ENCODE measurements around the gene RNPEPL1. TPM values are rescaled to one million over a fixed set of nuclear protein-coding genes. Genes with fewer than 3 reads are reported as not detected.

RNPEPL1 gene
- total RNA-seq, 1 experiment from 2014 or later, result 21.7 TPM

- no peak for DNase-seq (ENCODE audit: extremely low read depth, low read depth)
Measured at GRCh38 chr2:240622531-240623235, 54.4 kb downstream of the RNPEPL1 start.

GRCh38 chr2:240623531-240624010 is 55.3 kb downstream of the RNPEPL1 start:
- no peak for DNase-seq (ENCODE audit: extremely low read depth, low read depth)

- DNase-seq (ENCODE audit: extremely low read depth, low read depth), result no peak
Measured at GRCh38 chr2:240624011-240624949, 56.0 kb downstream of the RNPEPL1 start.

- no peak for DNase-seq (ENCODE audit: extremely low read depth, low read depth)
Measured at GRCh38 chr2:240624950-240625621, 56.8 kb downstream of the RNPEPL1 start, which contains the start of gene GPR35. Gene GPR35, plus strand, starts transcription at chr2:240625480. Its CDS starts 4,473 bp downstream, at chr2:240629953.

- no peak for DNase-seq (ENCODE audit: extremely low read depth, low read depth)
Measured at GRCh38 chr2:240626531-240627300, 58.4 kb downstream of the RNPEPL1 start.

- no peak for DNase-seq (ENCODE audit: extremely low read depth, low read depth)
Measured at GRCh38 chr2:240627736-240628506, 59.6 kb downstream of the RNPEPL1 start.

- DNase-seq (ENCODE audit: extremely low read depth, low read depth), result no peak
Measured at GRCh38 chr2:240628507-240628807, 60.2 kb downstream of the RNPEPL1 start.

GRCh38 chr2:240628808-240629618 is 60.7 kb downstream of the RNPEPL1 start:
- DNase-seq (ENCODE audit: extremely low read depth, low read depth), result no peak

GRCh38 chr2:240629619-240629967 is 61.3 kb downstream of the RNPEPL1 start:
- DNase-seq (ENCODE audit: extremely low read depth, low read depth), result no peak

GRCh38 chr2:240629968-240630770 is 61.9 kb downstream of the RNPEPL1 start:
- DNase-seq (ENCODE audit: extremely low read depth, low read depth), result no peak

Other genes starting within 250 kb of the RNPEPL1 start
- 80.8 and 97.8 TPM in 2 replicates for gene GPC1, start 132.8 kb upstream of the RNPEPL1 start, total RNA-seq (2014; rRNA removed; shearing (Covaris generic))
- 8.7 and 12.6 TPM in 2 replicates for gene ANKMY1, start 10.5 kb upstream of the RNPEPL1 start, total RNA-seq (2014; rRNA removed; shearing (Covaris generic))
- 4.7 and 4.9 TPM in 2 replicates for gene DUSP28, start 8.1 kb upstream of the RNPEPL1 start, total RNA-seq (2014; rRNA removed; shearing (Covaris generic))
- 22.3 and 23.3 TPM in 2 replicates for gene CAPN10, start 18.2 kb downstream of the RNPEPL1 start, total RNA-seq (2014; rRNA removed; shearing (Covaris generic))
- 0.10 and 0.38 TPM in 2 replicates for gene GPR35, start 57.0 kb downstream of the RNPEPL1 start, total RNA-seq (2014; rRNA removed; shearing (Covaris generic))
- gene AQP12B, start 114.4 kb downstream of the RNPEPL1 start, total RNA-seq (2014; rRNA removed; shearing (Covaris generic)), result not detected in 2 replicates
- not detected in 2 replicates for gene AQP12A, start 123.4 kb downstream of the RNPEPL1 start, total RNA-seq (2014; rRNA removed; shearing (Covaris generic))